SK-MEL-5 (cell line): Measurements from ENCODE around the gene IRAK1. TPM values are rescaled to one million over a fixed set of nuclear protein-coding genes. Genes with fewer than 3 reads are reported as not detected.

Experiments
- DNase-seq: peaks from one replicate; pipeline ENCODE4 v3.0.0-alpha.2; 2016; ENCODE audit warnings: low read depth, low spot score
- in situ Hi-C: cut with HindIII; loops from 2 replicates; pipeline ENCODE4 v1.10.0; 2016; ENCODE audit warnings: low sequenced_read_pairs, high pct_unique_total_duplicates, low pct_unique_long_range_greater_than_20kb
- total RNA-seq: library from RNA; depleted of rRNA; stranded (reverse); fragments of >200 nt; shearing (Covaris generic); gene quantifications from 2 replicates; pipeline ENCODE4 v1.2.3, GENCODE V29; 2014

The IRAK1 gene
- total RNA-seq, 1 experiment from 2014 or later: 52.6 TPM

DNA sequence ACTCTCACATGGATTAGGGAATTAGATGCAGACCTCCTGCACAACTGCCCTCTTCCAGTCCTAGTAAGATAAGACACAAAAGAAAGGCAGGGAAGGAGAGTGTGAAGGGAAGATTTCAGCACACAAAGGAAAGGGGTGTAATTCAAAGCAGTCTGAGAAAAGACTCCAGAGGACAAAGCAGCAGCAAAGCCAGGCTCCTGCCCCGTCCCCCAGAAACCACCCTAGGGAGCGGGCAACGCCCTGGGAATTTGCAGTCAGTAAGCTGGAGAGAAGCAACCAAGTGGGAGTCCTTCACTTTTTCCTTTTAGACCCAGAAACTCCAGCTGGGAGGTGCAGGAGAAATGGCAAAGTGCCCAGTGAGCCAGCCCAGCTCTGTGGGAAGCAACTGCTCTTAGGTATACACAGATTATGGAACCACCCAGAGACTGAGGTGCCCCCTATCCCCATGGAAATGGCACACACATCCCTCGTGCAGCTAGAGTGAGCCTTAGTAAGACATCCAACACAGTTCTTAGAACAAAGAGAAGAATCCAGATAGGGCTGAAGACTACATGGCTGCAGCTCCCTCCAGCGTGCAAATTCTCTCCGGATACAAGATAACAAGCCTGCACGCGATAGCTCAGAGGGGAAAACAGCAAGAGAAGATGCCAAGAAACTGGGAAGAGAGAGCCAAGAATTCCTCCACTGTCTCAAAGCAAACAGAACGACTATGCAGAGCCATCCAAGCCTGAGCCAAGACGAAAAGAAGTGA lies 26.5 kb upstream of the IRAK1 start:
- in situ Hi-C loops: no loop called here
- peak; percentile 54 for DNase-seq

DNA sequence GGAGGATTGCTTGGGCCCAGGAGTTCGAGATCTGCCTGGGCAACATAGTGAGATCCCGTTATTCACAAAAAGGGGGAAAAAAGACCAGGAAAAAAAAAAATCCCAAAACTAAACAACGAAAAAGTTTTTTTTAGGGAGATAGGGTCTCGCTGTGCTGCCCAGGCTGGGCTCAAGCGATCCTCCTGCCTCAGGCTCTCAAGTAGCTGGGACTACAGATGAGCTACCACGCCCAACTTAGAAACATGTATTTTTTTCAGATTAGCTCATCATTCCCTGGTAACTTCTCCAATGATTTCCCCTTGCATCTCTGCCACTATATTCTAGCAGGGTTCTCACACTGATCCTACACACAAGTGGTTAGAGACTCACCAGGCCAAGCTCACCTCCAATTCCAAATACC lies 24.4 kb upstream of the IRAK1 start:
- DNase-seq: no peak
- in situ Hi-C loops: no loop called here

DNA sequence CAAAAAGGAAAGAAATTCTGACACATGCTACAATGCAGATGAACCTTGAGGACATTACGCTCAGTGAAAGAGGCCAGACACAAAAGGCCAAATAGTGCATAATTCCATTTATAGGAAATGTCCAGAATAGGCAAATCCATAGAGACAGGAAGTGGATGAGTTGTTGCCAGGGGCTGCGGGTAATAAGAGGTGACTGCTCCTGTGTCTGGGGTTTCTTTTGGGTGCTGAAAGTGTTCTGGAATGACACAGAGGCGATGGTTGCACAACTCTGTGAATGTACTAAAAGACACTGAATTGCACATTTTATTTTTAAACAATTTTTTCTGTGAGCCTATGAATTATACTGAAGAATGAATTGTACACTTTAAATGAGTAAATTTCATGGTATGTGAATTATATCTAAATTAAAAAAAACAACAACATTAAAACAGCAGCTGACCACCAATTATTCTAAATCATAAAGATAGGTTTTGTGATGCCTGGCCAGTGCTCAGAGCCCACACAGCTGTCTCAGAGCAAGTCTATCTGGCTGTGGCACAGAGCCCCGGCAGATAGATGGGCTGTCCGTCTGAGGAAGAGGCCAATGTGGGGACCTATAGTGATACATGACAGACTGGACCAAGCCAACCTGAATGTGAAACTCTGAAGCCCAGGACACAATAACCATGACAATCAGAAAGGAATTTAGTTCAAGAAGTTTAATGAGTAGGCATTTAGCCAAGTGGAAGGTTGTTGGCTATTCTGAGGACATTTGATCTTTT lies 23.5 kb upstream of the IRAK1 start:
- DNase-seq: no peak

DNA sequence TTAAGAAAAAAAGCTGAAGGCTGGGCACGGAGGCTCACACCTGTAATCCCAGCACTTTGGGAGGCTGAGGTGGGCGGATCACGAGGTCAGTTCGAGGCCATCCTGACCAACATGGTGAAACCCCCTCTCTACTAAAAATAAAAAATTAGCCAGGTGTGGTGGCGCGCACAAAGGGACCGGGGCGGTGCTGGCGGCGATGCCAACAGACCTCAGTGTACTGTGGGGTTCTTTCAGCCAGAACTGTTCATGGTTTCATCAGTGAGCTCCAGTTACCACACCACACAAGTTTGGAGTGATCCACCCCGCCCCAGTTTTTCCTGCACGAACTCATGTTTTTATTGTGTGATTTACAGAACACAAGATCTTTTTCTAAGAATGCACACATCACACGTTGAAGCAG lies 21.2 kb upstream of the IRAK1 start:
- in situ Hi-C loops: no loop called here
- no peak for DNase-seq

More for the DNA sequence above, 23.5 kb upstream of the IRAK1 start:
- in situ Hi-C loops: no loop called here

DNA sequence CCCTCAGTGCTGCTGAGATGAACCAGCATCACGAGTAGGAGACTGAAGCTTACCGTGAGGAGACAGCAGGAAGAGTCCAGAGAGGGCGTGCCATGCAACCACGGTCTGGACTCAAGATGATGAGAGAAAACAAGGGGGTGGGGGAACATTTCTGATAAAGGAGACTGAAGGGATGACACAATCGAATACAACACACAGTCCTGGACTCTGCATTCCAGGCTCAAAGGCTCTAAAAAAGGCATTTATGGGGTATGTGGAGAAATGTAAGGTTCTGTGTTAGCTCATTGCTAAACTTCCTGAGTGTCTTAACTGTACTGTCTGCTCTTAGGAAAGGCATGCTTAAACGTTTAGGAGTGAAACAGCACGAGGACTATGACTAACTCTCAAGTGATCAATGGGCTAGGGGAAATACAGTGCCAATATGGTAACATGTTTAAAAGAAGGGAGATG lies 20.6 kb upstream of the IRAK1 start:
- in situ Hi-C loops: no loop called here
- DNase-seq: peak; percentile 79

DNA sequence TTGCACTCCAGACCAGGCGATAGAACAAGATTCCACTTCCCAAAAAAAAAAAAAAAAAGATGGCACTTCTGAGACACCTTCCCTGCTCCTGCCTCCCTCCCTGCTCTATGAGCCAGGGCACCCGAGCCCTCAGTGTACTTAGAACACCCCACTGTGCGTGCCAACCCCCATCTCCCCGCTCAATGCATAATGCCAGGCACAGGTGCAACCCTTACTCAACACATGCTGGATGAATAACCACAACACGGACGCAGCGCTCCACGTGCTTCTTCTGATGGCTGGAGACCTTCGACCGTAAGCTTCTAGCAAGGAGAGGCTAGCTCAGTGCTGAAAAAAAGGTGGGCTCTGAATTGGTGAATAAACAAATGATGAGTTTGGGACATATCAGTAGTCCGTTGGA lies 19.9 kb upstream of the IRAK1 start:
- no peak for DNase-seq
- in situ Hi-C loops: no loop called here

DNA sequence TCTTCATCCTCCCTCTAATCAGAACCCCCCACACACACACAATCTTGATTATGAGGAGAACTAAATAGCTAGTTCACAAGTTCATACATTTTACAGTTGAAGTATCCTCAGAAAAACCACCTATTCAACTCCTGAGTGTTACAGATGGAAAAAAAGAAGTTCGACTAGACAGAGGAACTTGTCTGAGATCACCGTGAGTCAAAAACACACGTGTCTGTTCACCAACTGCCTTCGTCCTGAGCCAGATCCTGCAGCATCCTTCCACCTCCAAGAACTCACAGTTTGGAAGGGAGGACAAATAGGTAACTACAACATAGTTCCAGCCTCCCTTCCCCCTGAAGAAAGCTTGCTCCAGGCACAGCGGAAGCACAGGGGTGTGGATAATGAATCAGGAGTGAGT lies 19.0 kb upstream of the IRAK1 start:
- no peak for DNase-seq
- in situ Hi-C loops: no loop called here

DNA sequence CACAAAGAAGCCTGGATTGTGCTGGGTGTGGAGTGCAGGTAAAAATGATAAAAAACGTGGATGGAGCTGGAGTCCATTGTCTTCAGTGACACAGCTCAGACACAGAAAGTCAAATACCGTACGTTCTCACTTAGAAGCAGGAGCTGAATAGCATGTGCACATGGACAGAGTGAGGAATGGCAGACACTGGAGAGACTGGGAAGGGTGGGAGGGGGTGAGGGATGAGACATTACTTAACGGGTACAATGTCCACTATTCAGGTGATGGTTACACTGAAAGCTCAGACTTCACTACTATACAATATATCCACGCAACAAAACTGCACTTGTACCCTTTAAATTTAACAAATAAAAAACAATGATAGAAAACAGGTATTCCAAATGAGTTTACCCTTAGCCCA lies 18.1 kb upstream of the IRAK1 start:
- in situ Hi-C loops: no loop called here
- DNase-seq: no peak

DNA sequence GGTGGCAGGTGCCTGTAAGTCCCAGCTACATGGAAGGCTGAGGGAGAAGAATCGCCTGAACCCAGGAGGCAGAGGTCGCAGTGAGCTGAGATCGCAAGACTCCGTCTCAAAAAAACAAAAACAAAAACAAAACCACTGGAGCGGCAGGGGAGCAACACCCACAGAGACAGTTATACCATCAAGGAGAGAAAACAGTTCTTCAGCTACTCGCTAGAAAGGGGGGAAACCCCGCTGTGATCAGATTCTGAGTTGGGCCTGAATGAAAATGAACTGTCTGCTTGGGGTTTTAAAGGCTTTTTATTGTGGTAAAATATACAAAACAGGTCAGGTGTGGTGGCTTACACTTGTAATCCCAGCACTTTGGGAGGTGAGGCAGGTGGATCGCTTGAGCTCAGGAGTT lies 16.8 kb upstream of the IRAK1 start:
- in situ Hi-C loops: no loop called here
- no peak for DNase-seq

DNA sequence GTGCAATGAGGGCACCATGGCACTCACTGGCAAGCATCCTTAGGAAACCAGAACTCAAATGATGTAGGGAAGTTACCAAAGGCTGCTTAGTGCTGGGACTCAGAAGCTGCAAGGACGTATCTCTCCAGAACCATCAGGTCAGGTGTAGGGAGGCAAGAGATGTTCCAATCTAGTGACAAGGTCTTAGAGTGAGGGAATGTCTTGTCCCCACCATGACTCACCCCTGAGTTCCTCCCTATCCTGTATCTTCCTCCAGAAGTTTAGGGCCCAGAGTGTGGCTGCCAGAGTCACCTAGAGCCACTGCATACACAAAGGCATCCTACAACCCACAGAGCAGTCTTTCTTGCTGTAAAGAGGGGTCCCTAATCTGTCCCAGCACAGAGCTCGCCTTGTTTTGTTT lies 14.1 kb upstream of the IRAK1 start:
- no peak for DNase-seq
- in situ Hi-C loops: no loop called here

DNA sequence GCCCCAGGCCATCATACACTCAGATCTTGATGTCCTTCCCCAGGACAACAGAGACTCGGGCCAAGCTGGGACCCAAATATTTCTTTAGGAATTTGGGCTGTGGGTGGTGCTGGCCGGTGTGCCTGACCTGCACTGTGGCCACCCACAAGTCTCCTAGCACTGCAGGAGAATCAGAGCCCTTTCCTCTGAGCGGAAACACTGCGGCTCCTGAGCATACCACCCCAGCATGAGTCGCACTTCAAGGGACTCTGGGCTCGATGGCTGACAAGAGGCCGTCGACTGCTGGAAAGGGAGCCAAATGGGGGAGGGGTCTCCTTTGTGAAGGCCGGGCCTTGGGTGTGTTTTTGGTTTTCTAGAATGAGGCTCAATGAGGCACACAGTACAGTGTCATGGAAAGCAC lies 13.0 kb upstream of the IRAK1 start:
- in situ Hi-C loops: no loop called here
- no peak for DNase-seq

DNA sequence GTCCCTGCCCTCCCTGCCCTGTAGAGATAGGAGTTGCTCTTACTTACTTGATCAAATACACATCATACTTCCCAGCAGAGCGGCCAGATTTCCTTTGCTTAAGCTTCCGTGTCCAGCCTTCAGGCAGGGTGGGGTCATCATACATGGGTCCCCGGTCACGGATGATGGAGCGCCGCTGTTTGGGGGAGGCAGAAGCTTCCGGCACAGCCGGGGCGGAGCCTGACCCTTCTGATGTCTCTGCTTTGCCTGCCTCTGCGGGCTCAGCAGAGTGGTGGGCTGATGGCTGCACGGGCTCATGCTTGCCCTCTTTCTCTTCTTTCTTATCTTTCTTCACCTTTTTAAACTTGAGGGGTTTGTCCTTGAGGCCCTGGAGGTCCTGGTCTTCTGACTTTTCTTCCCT lies 12.5 kb upstream of the IRAK1 start:
- in situ Hi-C loops: no loop called here

DNA sequence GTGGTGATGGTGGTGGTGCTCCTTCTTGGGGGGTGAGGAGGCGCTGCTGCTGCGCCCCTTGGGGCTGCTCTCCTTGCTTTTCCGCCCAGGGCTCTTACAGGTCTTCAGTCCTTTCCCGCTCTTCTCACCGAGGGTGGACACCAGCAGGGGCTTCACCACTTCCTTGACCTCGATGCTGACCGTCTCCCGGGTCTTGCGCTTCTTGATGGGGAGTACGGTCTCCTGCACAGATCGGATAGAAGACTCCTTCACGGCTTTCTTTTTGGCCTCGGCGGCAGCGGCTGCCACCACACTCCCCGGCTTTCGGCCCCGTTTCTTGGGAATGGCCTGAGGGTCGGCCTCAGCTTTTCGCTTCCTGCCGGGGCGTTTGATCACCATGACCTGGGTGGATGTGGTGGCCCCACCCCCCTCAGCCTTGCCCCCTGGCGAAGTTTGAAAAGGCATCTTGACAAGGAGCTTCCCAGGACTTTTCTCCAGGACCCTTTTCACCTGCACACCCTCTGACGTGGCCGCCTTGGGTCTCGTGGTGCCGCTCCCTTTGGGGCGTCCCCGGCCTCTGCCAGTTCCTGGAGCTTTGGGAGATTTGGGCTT lies 11.1 kb upstream of the IRAK1 start:
- in situ Hi-C loops: no loop called here
- DNase-seq: no peak

More for the DNA sequence above, 12.5 kb upstream of the IRAK1 start:
- no peak for DNase-seq

DNA sequence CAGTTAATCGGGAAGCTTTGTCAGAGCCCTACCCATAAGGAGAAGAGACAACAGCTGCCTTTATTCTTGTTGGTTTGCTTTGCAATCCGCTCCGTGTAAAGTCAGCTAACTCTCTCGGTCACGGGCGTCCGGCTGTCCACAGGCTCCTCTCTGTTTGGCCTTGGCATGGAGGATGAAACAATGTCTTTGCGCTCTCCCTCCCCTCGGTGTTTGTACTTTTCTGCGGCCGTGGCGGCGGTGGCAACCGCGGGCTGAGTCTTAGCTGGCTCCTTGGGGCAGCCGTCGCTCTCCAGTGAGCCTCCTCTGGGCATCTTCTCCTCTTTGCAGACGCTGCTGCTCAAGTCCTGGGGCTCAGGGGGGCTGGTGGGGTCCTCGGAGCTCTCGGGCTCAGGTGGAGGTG lies 10.6 kb upstream of the IRAK1 start:
- in situ Hi-C loops: no loop called here
- DNase-seq: no peak

DNA sequence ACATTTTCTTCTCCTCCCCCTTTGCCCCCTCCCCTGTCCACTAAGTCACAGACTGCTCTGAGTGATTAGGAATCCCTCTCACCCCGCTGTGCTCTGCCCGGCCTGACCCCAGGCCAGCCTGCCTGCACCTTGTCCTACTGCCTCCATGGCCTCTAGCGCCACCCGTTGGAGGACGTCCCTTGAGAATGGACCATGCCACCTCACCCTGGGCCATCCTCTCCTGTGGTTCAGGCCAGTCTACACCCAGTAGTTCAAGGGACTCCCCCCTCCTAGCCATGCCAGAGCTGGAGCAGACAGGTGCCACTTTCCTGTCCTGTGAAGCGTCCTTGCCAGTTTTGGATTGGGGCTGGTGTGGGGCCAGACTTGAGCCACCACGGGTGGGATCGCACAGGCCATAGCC lies 9.7 kb upstream of the IRAK1 start:
- in situ Hi-C loops: no loop called here
- no peak for DNase-seq

DNA sequence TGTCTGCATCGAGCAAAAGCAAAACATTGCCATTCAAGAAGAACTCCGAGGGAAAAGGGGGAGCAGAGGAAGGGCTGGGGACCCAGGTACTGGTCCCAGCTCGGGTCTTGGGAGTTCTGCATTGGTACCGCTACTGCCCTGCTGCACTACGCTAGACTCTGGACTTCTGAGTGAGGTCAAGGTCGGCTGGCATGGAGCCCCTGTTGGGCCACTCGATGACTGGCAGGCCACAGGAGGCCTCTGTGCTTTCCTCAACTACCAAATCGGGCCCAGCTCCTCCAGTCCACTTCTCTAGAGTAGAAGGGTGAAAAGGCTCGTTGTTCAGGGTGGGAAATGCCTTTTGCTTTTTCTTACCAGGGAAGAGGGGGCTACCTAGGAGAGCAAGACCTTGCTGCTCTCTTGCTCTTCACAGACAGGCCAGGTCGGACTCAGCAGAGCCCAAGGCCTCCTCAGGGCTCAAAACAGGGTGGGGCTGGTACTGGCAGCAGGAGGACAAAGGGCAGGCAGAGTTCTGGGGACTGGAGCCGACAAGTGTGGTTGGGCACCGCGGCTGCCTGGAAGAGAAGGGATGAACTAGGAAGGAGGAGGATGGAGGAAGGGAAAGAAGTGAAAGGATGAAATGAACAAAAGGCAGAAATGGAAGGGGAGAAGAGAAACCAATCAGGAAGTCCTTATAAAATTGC lies 8.9 kb upstream of the IRAK1 start:
- DNase-seq: no peak
- in situ Hi-C loops: no loop called here

DNA sequence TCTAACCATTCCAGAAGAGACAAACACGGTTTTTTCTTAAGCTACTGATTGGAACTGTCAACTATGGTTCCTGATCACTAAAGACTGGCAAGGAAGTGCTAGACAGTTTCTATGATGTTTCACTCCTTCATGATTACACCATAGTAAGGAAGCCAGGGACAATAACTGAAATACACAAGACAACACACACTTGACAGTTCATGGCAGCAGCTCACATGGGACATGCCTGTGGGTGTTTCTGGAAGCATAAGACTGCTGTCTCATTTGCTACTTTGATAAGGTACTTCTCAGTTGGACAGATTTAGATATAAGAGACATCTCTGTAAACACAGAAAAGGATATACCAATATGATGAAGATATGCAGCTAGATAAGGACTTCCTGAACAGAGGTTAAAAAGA lies 8.3 kb upstream of the IRAK1 start:
- no peak for DNase-seq
- in situ Hi-C loops: no loop called here

DNA sequence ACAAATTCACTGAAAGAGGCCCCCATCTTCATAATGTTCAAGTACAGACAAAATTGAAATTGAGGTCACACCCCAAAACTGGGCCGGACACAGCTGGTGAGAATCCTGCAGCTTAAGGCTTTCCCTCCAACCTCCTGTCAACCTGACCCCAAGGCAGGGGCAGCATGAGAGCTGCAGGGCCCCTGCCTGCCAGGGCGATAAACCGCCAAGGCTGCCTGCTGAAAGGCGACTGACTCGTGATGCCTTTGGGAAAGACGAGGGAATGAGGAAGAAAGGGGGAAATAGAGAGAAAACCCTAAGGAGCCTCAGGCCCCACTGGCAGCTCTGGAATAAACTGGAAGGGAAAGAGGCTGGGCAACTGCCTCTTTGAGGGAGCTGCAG lies 7.3 kb upstream of the IRAK1 start:
- in situ Hi-C loops: no loop called here
- no peak for DNase-seq
